ENCODE data around the gene ABLIM2.

Gene ABLIM2

DNA sequence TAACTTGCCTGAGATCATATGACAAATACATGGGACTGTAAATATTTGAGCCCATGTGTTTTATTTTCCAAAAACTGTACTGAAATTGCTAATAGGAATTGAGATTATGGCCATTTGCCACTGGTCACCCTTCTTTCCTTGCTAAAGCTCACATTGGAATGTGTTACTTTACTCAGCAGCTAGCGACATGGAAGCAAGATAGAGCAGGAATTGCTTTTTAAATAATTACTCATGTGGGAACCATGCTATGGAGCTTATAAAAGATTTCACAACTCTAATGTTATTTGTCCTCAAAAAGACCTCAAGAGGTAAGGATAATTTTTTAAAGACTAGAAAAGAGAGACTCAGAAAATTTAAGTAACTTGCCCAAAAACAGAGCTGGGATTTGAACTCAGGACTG is 170.2 kb downstream of the ABLIM2 start:
- no peak overlapping the region for H3K27ac ChIP-seq (replicated peaks)
- DNase-seq (ENCODE audit: low read depth in 1 of 2, low spot score in 1 of 2), result no peak
- TF ChIP-seq, protein P1, sequence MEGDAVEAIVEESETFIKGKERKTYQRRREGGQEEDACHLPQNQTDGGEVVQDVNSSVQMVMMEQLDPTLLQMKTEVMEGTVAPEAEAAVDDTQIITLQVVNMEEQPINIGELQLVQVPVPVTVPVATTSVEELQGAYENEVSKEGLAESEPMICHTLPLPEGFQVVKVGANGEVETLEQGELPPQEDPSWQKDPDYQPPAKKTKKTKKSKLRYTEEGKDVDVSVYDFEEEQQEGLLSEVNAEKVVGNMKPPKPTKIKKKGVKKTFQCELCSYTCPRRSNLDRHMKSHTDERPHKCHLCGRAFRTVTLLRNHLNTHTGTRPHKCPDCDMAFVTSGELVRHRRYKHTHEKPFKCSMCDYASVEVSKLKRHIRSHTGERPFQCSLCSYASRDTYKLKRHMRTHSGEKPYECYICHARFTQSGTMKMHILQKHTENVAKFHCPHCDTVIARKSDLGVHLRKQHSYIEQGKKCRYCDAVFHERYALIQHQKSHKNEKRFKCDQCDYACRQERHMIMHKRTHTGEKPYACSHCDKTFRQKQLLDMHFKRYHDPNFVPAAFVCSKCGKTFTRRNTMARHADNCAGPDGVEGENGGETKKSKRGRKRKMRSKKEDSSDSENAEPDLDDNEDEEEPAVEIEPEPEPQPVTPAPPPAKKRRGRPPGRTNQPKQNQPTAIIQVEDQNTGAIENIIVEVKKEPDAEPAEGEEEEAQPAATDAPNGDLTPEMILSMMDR (IDR thresholded peaks at IDR 0.05; ENCODE audit: insufficient read depth, low read length), result no peak
- no peak for TF ChIP-seq GABPA (IDR thresholded peaks at IDR 0.05; ENCODE audit: low read depth)
- no peak for TF ChIP-seq POLR2AphosphoS5 (IDR thresholded peaks at IDR 0.05; ENCODE audit: low read depth)
- TF ChIP-seq, protein P2, sequence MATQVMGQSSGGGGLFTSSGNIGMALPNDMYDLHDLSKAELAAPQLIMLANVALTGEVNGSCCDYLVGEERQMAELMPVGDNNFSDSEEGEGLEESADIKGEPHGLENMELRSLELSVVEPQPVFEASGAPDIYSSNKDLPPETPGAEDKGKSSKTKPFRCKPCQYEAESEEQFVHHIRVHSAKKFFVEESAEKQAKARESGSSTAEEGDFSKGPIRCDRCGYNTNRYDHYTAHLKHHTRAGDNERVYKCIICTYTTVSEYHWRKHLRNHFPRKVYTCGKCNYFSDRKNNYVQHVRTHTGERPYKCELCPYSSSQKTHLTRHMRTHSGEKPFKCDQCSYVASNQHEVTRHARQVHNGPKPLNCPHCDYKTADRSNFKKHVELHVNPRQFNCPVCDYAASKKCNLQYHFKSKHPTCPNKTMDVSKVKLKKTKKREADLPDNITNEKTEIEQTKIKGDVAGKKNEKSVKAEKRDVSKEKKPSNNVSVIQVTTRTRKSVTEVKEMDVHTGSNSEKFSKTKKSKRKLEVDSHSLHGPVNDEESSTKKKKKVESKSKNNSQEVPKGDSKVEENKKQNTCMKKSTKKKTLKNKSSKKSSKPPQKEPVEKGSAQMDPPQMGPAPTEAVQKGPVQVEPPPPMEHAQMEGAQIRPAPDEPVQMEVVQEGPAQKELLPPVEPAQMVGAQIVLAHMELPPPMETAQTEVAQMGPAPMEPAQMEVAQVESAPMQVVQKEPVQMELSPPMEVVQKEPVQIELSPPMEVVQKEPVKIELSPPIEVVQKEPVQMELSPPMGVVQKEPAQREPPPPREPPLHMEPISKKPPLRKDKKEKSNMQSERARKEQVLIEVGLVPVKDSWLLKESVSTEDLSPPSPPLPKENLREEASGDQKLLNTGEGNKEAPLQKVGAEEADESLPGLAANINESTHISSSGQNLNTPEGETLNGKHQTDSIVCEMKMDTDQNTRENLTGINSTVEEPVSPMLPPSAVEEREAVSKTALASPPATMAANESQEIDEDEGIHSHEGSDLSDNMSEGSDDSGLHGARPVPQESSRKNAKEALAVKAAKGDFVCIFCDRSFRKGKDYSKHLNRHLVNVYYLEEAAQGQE (IDR thresholded peaks at IDR 0.05; ENCODE audit: insufficient replicate concordance, low read depth), result no peak
- no peak overlapping the region for H3K4me3 ChIP-seq (replicated peaks; ENCODE audit: insufficient read depth, low read length)
- no peaks in the 10 kb centered on the region for H3K27me3 ChIP-seq (ENCODE audit: insufficient read depth, poor library complexity, severe bottlenecking)

DNA sequence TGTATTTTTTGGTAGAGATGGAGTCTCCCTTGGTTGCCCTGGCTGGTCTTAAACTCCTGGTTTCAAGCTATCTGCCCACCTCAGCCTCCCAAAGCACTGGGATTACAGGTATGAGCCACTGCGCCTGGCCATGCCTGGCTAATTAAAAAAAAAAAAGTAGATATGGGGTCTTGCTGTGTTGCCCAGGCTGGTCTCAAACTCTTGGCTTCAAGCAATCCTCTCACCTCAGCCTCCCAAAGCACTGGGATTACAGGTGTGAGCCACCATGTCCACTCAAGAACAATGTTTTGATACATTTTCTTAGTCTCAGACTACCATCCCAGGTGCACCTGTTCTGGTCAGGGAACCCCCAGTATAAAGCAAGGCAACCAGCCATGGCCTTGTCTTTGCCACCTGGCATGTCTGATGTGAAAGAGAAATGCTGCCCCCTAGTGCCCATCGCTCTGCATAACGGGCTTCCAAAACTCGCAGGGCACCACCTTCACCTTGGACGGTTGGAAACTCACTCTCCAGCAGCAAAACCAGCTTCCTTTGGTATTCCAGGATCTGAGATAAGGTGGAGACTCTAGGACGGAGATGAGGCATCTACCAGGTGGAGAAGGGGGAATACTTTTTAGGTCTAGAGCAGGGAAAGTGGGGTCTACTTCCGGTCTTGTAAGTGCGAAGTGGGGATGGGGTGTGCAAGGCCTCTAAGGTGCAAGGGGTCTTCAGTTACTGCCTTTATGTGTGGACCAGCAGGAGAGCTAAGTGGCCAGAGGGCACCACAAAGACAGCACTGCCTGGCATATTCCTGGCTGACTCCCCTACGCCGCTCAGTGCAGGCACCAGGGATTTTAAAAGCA is 171.2 kb downstream of the ABLIM2 start:
- peak; percentile 24 to 52 for DNase-seq (ENCODE audit: low read depth in 1 of 2, low spot score in 1 of 2)
- TF ChIP-seq, protein P1 (IDR thresholded peaks at IDR 0.05; ENCODE audit: insufficient read depth, low read length), result peak; percentile 84
- no peak for TF ChIP-seq POLR2AphosphoS5 (IDR thresholded peaks at IDR 0.05; ENCODE audit: low read depth)

GRCh38 chr4:7985891-7986441 is 172.6 kb downstream of the ABLIM2 start:
- H3K27me3 ChIP-seq (ENCODE audit: insufficient read depth, poor library complexity, severe bottlenecking), result no peaks in the 10 kb centered on the region
- H3K4me3 ChIP-seq (replicated peaks; ENCODE audit: insufficient read depth, low read length), result no peak overlapping the region
- DNase-seq (ENCODE audit: low read depth in 1 of 2, low spot score in 1 of 2), result no peak
- TF ChIP-seq POLR2AphosphoS5 (IDR thresholded peaks at IDR 0.05; ENCODE audit: low read depth) (no peak), SPI1 (IDR thresholded peaks at IDR 0.05; ENCODE audit: borderline replicate concordance, low read depth) (no peak), GABPA (IDR thresholded peaks at IDR 0.05; ENCODE audit: low read depth) (no peak)
- TF ChIP-seq, protein P1 (IDR thresholded peaks at IDR 0.05; ENCODE audit: insufficient read depth, low read length), result no peak
- TF ChIP-seq, protein P2 (IDR thresholded peaks at IDR 0.05; ENCODE audit: insufficient replicate concordance, low read depth), result no peak
- H3K27ac ChIP-seq (replicated peaks), result no peak overlapping the region

More for the DNA sequence above, 171.2 kb downstream of the ABLIM2 start:
- H3K4me3 ChIP-seq (replicated peaks; ENCODE audit: insufficient read depth, low read length), result no peak overlapping the region
- H3K27me3 ChIP-seq (ENCODE audit: insufficient read depth, poor library complexity, severe bottlenecking), result no peaks in the 10 kb centered on the region
- no peak overlapping the region for H3K27ac ChIP-seq (replicated peaks)
